GM19025 (cell line): Measurements from ENCODE around the gene NT5E.
"Not testable (repeated sequence)": the region's sequence is repeated elsewhere in the genome, so short reads cannot be mapped to it uniquely, and the experiment has no call there.

ENCODE experiments used
- ATAC-seq: cut with Tn5 transposase; IDR thresholded peaks from one replicate; pipeline ENCODE4 v1.9.1; 2021; ENCODE audit warnings: mild to moderate bottlenecking, low read depth, moderate library complexity; ENCODE audit not compliant: unreplicated experiment

The NT5E gene

GRCh38 chr6:85483846-85484245 lies 34.0 kb downstream of the NT5E start:
- no peak for ATAC-seq

GRCh38 chr6:85484948-85485347 lies 35.1 kb downstream of the NT5E start:
- no peak for ATAC-seq

GRCh38 chr6:85490516-85491248 lies 40.8 kb downstream of the NT5E start:
- ATAC-seq, result no peak

GRCh38 chr6:85493389-85493788 lies 43.5 kb downstream of the NT5E start:
- ATAC-seq, result no peak

GRCh38 chr6:85494547-85495536 lies 45.0 kb downstream of the NT5E start:
- ATAC-seq, result no peak

GRCh38 chr6:85496009-85496579 lies 46.2 kb downstream of the NT5E start:
- ATAC-seq, result no peak

GRCh38 chr6:85496856-85497255 lies 47.0 kb downstream of the NT5E start:
- no peak for ATAC-seq

- no peak for ATAC-seq
These were observed 48.8 kb downstream of the NT5E start for GRCh38 chr6:85498596-85499258.

GRCh38 chr6:85506441-85507093 lies 56.7 kb downstream of the NT5E start:
- no peak for ATAC-seq

- ATAC-seq, result no peak
These were observed 66.3 kb downstream of the NT5E start for GRCh38 chr6:85516168-85516567.

GRCh38 chr6:85524281-85524680 lies 74.4 kb downstream of the NT5E start:
- ATAC-seq, result not testable (repeated sequence)

- no peak for ATAC-seq
These were observed 87.2 kb downstream of the NT5E start for GRCh38 chr6:85537055-85537494.

- ATAC-seq, result no peak
These were observed 94.9 kb downstream of the NT5E start for GRCh38 chr6:85544776-85545175.
